ENCODE results near the gene SNAPC3. TPM values are rescaled to one million over a fixed set of nuclear protein-coding genes. Genes with fewer than 3 reads are reported as not detected.

The SNAPC3 gene
- total RNA-seq, 2 experiments from 2014 or later: 28.0 to 31.5 TPM

DNA sequence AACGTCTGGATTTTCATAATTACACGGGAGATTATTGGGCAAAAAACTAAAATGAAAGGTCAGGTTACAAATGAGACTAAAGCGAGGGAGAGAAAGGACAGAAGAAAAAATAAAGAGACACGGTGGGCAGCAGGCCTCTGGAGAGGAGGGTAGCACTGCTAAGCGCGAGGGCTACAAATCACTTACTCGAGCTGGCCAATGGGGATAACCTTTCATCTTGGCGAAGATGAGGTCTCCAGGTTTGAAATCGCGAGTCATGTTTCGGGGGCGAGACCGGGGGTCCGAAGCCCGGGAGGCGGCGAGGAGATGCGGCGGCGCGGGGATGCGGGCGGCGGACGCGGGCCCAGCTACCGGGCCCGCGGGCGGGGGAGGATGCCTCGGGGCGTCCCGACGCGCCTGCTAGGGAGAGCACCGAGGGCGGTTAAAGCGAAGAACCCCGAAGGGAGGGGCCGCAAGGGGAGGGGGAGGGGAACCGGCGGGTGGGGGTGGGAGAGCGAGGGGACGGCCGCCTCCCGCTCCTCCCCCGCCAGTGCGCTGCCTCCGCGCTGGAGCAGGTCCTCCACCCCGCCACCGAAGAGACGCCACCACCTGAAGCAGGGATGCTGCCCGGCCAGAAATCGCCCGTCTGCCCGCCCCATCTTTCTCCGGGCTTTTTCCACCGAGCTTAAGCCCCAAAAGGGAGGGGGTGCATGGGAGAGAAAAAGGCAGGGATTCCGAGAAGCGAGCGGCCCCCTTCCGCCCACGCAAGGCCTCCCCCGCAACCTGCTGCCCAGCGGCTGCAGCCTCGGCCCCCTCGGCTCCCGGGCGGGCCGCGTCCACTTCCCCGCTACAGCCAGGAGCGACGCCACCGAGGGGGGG is 87.5 kb downstream of the SNAPC3 start:
- H3K4me3 Mint-ChIP-seq: peak overlapping the region; percentile 85

DNA sequence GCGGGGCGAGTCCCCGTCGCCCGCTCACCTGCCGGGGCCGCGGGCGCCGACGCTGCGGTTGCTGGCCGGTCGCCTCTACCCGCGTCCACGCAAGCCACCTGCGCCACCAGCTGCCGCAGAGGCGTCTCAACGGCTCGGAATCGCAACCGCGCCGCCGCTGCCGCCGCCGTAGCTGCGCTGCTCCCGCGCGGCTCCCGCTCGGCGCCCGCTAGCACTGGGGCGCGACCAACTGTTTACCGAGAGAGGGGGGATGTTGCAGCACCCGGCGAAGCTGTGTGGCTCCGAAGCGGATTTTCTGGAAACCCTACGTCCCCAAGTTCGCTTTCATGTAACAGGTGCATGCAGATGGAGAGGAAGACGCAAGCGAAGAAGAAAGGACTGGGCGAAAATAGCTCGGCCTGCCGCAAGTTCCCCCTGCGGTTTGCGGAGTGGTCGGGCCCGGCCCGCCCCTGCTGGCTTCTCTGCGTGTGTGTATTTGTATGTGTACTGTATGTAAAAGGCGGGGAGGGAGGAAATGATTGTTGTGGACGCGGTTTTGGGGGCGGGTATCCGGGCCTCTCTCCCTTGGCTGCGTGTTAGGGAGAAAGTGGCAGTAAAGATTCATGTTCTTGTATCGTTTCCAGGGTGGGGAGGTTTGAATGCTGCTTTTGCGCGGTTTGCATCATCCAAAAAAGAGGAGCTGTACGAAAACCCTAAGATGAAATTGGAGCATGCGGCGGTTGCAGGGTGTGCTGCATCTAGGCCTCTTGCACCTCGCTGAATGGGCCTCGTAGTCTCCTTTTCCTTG is 88.3 kb downstream of the SNAPC3 start, which contains the start of gene PSIP1:
Gene PSIP1, minus strand, starts transcription at position 182 of the 787 bp plus-strand sequence. CDS start 782 bp downstream, outside the sequence.
- DNase-seq: peak; percentile 92
- Mint-ChIP-seq H3K9me3 (no peaks in the 10 kb centered on the region), H3K4me3 (peak within 1 kb of the TSS; percentile 85), H3K27ac (peak within 1 kb of the TSS; percentile 100), H3K4me1 (peaks cover 50% of the 10 kb centered on the region), H3K36me3 (ENCODE audit: low read depth) (peaks cover 35% of the 10 kb centered on the region), H3K27me3 (no peaks in the 10 kb centered on the region)
- CTCF ChIA-PET: interaction anchor here (1.0 to 2.3 kb wide), 5 partner anchors 11 to 88 kb away, joined by 3 to 13 read pairs (median 4); partner anchors contain the start of gene SNAPC3
- POLR2A ChIA-PET: interaction anchor here (0.5 to 2.2 kb wide), 4 partner anchors 11 to 338 kb away, joined by 3 to 9 read pairs (median 5); partner anchors contain the start of gene CCDC171

More for the DNA sequence above, 87.5 kb downstream of the SNAPC3 start:
- POLR2A ChIA-PET: interaction anchor here (0.5 to 2.2 kb wide), 4 partner anchors 10 to 337 kb away, joined by 3 to 9 read pairs (median 5); partner anchors contain the start of gene CCDC171
- Mint-ChIP-seq H3K36me3 (ENCODE audit: low read depth) (peaks cover 40% of the 10 kb centered on the region), H3K27ac (peak overlapping the region; percentile 95), H3K4me1 (peaks cover 55% of the 10 kb centered on the region), H3K9me3 (no peaks in the 10 kb centered on the region), H3K27me3 (no peaks in the 10 kb centered on the region)
- peak; percentile 70 for DNase-seq
- CTCF ChIA-PET: interaction anchor here (0.7 to 2.3 kb wide), 4 partner anchors 10 to 336 kb away, joined by 3 to 13 read pairs (median 4); partner anchors contain the start of gene SNAPC3

Other genes with a start within 250 kb of the SNAPC3 start
- gene TTC39B, start 115.7 kb upstream of the SNAPC3 start, total RNA-seq: 10 to 100 TPM; 25.5 to 27.0 TPM
- 100 to 1,000 TPM; 148 to 169 TPM for gene PSIP1, start 88.1 kb downstream of the SNAPC3 start, total RNA-seq
- 1 to 10 TPM; 1.2 to 1.3 TPM for gene CCDC171, start 130.2 kb downstream of the SNAPC3 start, total RNA-seq